Epithelial cell of esophagus (primary cell): ENCODE results near the gene IL22.

ENCODE experiments used
- DNase-seq: peaks from one replicate; pipeline ENCODE4 v3.0.0; 2010; ENCODE audit warnings: low read depth
- H3K4me3 ChIP-seq: 2 replicates; pipeline ENCODE4 v1.5.1; 2011; ENCODE audit warnings: mild to moderate bottlenecking, low read length, control low read depth
- TF ChIP-seq, protein P1 (sequence below): IDR thresholded peaks from 2 replicates; pipeline ENCODE4 v1.5.1; 2011; ENCODE audit warnings: low read depth, mild to moderate bottlenecking, low read length, control low read depth, inconsistent platforms; ENCODE audit not compliant: insufficient read depth; ENCODE audit errors: missing control alignments

The IL22 gene

DNA sequence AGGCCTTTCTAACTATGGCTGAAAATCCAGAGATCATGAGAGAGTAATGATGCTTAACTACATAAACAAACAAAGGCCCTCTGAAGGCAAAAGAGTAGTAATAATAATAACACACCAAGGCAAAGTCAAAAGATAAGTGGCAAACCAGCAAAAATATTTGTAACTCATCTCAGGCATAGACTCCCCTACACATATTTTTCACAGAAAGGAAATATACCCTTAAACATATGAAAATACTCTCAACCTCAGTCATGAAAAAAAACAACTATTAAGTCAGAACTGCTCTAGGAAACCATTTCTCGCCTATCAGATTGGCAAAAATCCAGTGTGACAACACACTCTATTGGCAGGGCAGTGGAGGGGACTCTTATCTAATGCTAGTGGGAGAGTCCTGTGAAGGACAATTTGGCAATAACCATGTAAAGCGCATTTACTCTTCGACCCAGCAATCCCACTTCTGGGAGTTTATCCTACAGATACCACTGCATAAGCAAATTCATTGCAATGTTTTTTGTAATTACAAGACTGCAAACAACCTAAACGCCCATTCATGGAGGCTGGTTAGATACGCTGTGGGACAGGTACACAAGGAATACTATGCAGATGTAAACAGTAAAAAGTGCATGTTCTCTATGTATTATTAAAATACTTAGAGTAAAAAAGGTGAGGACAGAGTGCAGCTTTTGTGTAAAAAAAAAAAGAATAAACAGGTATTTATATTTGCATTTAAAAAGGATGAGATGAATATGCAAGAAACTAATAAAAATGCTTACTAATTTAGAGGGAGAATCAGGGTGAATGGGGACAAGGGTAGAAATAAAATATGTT, 26.0 kb upstream of the IL22 start:
- no peak overlapping the region for H3K4me3 ChIP-seq
- TF ChIP-seq, protein P1, sequence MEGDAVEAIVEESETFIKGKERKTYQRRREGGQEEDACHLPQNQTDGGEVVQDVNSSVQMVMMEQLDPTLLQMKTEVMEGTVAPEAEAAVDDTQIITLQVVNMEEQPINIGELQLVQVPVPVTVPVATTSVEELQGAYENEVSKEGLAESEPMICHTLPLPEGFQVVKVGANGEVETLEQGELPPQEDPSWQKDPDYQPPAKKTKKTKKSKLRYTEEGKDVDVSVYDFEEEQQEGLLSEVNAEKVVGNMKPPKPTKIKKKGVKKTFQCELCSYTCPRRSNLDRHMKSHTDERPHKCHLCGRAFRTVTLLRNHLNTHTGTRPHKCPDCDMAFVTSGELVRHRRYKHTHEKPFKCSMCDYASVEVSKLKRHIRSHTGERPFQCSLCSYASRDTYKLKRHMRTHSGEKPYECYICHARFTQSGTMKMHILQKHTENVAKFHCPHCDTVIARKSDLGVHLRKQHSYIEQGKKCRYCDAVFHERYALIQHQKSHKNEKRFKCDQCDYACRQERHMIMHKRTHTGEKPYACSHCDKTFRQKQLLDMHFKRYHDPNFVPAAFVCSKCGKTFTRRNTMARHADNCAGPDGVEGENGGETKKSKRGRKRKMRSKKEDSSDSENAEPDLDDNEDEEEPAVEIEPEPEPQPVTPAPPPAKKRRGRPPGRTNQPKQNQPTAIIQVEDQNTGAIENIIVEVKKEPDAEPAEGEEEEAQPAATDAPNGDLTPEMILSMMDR, result no peak
- no peak for DNase-seq

DNA sequence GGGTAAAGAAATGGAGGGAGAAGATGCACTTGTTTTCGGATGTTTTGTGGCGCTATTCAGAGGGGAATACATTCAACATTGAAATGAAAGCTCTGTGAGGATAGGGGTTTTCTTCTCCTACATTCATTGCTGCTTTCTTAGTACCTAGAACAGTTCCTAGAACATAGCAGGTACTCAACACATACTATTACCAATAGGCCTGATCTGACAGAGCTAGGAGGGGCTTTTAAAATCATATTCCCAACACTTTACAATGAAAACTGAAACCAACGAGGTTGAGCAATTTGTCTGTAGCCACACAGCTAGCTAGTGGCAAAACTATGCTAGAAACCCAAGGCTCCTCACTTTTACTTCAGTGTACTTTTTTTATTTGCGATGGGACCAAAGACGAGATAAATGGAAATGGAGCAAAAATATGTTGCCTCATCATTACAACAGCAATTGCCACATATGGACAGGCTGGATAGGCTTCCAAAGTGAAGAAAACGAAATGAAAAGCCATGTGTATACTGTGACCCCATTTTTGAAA, 23.1 kb upstream of the IL22 start:
- H3K4me3 ChIP-seq, result no peak overlapping the region
- no peak for DNase-seq
- TF ChIP-seq, protein P1, result no peak

DNA sequence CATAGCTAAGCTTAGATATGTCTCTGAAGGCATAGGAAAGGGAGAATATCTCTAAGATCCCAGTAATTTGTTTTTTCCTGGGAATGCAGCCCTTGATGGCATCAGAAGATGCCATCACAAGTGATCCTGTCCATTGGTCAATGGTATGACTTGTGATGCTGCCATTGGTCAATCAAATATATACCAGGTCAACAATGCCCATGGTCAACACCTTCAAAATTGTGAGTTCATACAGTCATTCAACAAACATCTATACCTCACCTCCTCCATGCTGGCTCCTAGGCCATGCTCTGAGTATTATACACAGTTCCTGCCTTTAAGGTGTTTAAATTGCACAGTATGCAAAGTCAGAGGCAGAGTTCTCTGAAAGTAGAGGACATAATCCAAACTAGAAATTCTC, 19.3 kb upstream of the IL22 start:
- no peak overlapping the region for H3K4me3 ChIP-seq
- TF ChIP-seq, protein P1, result no peak
- no peak for DNase-seq

DNA sequence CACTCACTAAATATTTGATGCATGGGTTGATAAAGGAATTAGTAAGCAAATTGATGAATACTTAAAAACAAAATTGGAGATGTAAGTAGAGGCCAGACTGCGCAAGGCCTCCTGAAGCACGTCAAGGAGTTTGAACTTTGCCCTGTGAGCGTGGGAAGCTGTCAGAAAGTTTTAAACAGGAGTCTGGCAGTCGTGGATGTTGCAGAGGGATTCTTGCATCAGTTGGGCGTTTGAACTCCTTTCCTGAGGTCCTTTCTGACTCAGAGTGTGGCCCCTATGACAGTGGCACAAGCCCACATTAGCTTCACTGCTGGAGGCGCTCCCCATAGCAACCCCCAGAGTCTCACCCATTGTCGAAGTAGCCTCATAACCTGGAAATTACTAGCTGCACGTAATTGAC, 17.9 kb upstream of the IL22 start:
- TF ChIP-seq, protein P1, result no peak
- no peak overlapping the region for H3K4me3 ChIP-seq
- no peak for DNase-seq

DNA sequence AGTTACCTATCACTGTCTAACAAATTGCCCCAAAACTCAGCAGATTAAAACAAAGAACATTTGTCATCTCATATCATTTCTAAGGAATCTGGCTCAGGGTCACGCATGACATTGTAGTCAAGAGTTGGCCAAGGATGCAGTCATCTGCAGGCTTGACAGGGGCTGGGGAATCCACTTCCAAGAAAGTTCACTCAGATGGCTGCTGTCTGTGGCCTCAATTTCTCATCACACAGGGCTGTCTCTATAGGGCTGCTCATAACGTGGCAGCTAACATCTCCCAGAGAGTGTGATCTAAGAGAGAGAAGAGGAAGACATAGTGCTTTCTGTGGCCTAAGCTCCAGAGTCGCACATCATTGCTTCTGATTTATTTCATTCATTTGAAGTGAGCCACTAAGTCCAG, 17.0 kb upstream of the IL22 start:
- TF ChIP-seq, protein P1, result no peak
- no peak for DNase-seq
- no peak overlapping the region for H3K4me3 ChIP-seq

DNA sequence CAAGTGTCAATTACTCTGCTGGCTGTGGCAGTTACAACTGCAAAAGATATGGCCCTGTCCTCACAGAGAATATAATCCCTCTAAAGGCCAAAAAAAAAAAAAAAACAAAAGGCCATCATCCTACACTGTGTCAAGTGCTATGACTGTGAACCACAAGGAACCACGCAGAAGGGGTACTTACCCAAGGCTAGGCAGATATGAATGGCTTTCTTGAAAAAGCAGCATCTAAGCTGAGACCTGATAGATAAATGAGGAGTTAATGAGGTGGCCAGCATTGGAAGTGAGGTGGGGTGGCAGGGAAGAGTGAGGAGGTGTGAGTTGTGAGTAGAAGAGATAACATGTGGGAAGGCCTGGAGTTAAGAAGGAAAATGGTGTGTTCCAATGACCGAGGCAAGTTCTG, 16.4 kb upstream of the IL22 start:
- no peak for DNase-seq

More for the DNA sequence above, 16.4 kb upstream of the IL22 start:
- H3K4me3 ChIP-seq, result no peak overlapping the region
- TF ChIP-seq, protein P1, result no peak
